Neural cell (in vitro differentiated cells): Measurements from ENCODE around the gene RPL31.

Experiments
- EP300 ChIP-seq: fragments of 450-650 bp; conservative IDR thresholded peaks from 2 replicates; pipeline ENCODE4 v1.6.1; 2014; ENCODE audit warnings: antibody characterized with exemption, mild to moderate bottlenecking, moderate library complexity; ENCODE audit not compliant: poor library complexity, severe bottlenecking
- EZH2 ChIP-seq: fragments of 200-600, 300-800 bp; shearing (Covaris generic), sonication (generic); IDR thresholded peaks from 2 replicates; pipeline ENCODE4 v1.6.1; 2014; ENCODE audit warnings: antibody characterized with exemption, low read length, borderline replicate concordance, mild to moderate bottlenecking; ENCODE audit not compliant: insufficient read depth, poor library complexity, severe bottlenecking
- POLR2AphosphoS5 ChIP-seq: IDR thresholded peaks from 2 replicates; pipeline ENCODE4 v1.6.1; 2012
- REST ChIP-seq: IDR thresholded peaks from 2 replicates; pipeline ENCODE4 v1.6.1; 2012; ENCODE audit warnings: borderline replicate concordance
- SMC3 ChIP-seq: fragments of 450-650 bp; conservative IDR thresholded peaks from 2 replicates; pipeline ENCODE4 v1.6.1; 2014; ENCODE audit warnings: antibody characterized with exemption, mild to moderate bottlenecking, moderate library complexity; ENCODE audit not compliant: poor library complexity
- TAF1 ChIP-seq: IDR thresholded peaks from 2 replicates; pipeline ENCODE4 v1.6.1; 2012; ENCODE audit warnings: low read depth
- TF ChIP-seq, protein P1 (sequence below): fragments of 450-650 bp; IDR thresholded peaks from 2 replicates; pipeline ENCODE4 v1.5.1; 2014; ENCODE audit warnings: antibody characterized with exemption, mild to moderate bottlenecking, moderate library complexity; ENCODE audit not compliant: poor library complexity, severe bottlenecking

DNA sequence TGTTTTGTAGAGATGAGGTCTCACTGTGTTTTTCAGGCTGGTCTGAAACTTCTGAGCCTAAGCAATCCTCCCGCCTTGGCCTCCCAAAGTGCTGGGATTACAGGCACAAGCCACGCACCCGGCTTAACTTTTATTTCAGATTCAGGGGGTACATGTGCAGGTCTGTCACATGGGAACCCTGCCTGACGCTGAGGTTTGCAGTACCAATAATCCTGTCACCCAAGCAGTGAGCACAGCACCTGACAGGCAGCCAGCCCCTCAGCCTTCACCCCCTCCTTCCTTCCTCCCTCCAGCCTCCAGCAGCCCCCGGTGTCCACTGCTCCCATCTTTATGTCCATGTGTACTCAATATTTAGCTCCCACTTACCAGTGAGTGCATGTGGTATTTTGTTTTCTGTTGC lies 46.0 kb upstream of the RPL31 start:
- TF ChIP-seq, protein P1, sequence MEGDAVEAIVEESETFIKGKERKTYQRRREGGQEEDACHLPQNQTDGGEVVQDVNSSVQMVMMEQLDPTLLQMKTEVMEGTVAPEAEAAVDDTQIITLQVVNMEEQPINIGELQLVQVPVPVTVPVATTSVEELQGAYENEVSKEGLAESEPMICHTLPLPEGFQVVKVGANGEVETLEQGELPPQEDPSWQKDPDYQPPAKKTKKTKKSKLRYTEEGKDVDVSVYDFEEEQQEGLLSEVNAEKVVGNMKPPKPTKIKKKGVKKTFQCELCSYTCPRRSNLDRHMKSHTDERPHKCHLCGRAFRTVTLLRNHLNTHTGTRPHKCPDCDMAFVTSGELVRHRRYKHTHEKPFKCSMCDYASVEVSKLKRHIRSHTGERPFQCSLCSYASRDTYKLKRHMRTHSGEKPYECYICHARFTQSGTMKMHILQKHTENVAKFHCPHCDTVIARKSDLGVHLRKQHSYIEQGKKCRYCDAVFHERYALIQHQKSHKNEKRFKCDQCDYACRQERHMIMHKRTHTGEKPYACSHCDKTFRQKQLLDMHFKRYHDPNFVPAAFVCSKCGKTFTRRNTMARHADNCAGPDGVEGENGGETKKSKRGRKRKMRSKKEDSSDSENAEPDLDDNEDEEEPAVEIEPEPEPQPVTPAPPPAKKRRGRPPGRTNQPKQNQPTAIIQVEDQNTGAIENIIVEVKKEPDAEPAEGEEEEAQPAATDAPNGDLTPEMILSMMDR = no peak
- TF ChIP-seq EZH2 (no peak), EP300 (no peak), POLR2AphosphoS5 (no peak), SMC3 (no peak), TAF1 (no peak), REST (no peak)
